Neural progenitor cell (in vitro differentiated cells): Measurements from ENCODE around the gene IRGC. TPM values are rescaled to one million over a fixed set of nuclear protein-coding genes. Genes with fewer than 3 reads are reported as not detected.
A peak's percentile ranks its signal among the peaks of the same experiment; 100 is the strongest.

Experiments used
- DNase-seq: peaks from one replicate; pipeline ENCODE4 v3.0.0-alpha.2; 2016; ENCODE audit warnings: low spot score
- H2AFZ ChIP-seq: fragments of 200-600 bp; sonication (generic); replicated peaks from 2 replicates; pipeline ENCODE4 v1.6.1; 2016; ENCODE audit warnings: antibody characterized with exemption
- H3F3A ChIP-seq: fragments of 200-600 bp; sonication (generic); 2 replicates; pipeline ENCODE4 v1.6.1; 2016; ENCODE audit warnings: antibody characterized with exemption, low read depth
- H3K27ac ChIP-seq: fragments of 200-600 bp; sonication (generic); 2 replicates; pipeline ENCODE4 v1.5.1; 2016; ENCODE audit warnings: mild to moderate bottlenecking
- H3K27me3 ChIP-seq: fragments of 200-600 bp; sonication (generic); 2 replicates; pipeline ENCODE4 v1.6.1; 2016; ENCODE audit warnings: mild to moderate bottlenecking, moderate library complexity
- H3K36me3 ChIP-seq: fragments of 200-600 bp; sonication (generic); 2 replicates; pipeline ENCODE4 v1.5.1; 2016
- H3K4me1 ChIP-seq: fragments of 200-600 bp; sonication (generic); 2 replicates; pipeline ENCODE4 v1.6.1; 2016; ENCODE audit warnings: mixed run types
- H3K4me2 ChIP-seq: fragments of 200-600 bp; sonication (generic); 2 replicates; pipeline ENCODE4 v1.6.1; 2016
- H3K4me3 ChIP-seq: fragments of 200-600 bp; sonication (generic); 2 replicates; pipeline ENCODE4 v1.5.1; 2016
- H3K79me2 ChIP-seq: fragments of 200-600 bp; sonication (generic); 2 replicates; pipeline ENCODE4 v1.6.1; 2016; ENCODE audit warnings: low read depth
- H3K9ac ChIP-seq: fragments of 200-600 bp; sonication (generic); 2 replicates; pipeline ENCODE4 v1.6.1; 2016
- H3K9me3 ChIP-seq: fragments of 200-600 bp; sonication (generic); 2 replicates; pipeline ENCODE4 v1.5.1; 2016; ENCODE audit warnings: low read depth
- H4K20me1 ChIP-seq: fragments of 200-600 bp; sonication (generic); 2 replicates; pipeline ENCODE4 v1.6.1; 2016; ENCODE audit warnings: low read depth
- H3K27ac Mint-ChIP-seq: 3 replicates; pipeline ENCODE4 v1.8.0; 2021; ENCODE audit warnings: mixed read lengths
- H3K27me3 Mint-ChIP-seq: 2 replicates; pipeline ENCODE4 v1.8.0; 2022; ENCODE audit warnings: low read depth, mild to moderate bottlenecking, inconsistent platforms, moderate library complexity, mixed read lengths; ENCODE audit not compliant: insufficient read depth
- H3K36me3 Mint-ChIP-seq: 3 replicates; pipeline ENCODE4 v1.8.0; 2021; ENCODE audit warnings: mixed read lengths
- H3K4me1 Mint-ChIP-seq: 3 replicates; pipeline ENCODE4 v1.8.0; 2021; ENCODE audit warnings: mixed read lengths
- H3K4me3 Mint-ChIP-seq: 3 replicates; pipeline ENCODE4 v1.8.0; 2021; ENCODE audit warnings: mild to moderate bottlenecking, moderate library complexity, mixed read lengths
- H3K9me3 Mint-ChIP-seq: 3 replicates; pipeline ENCODE4 v1.8.0; 2020; ENCODE audit warnings: mixed read lengths
- CTCF ChIP-seq: fragments of 200-600 bp; sonication (generic); IDR thresholded peaks from 2 replicates; pipeline ENCODE4 v1.5.1; 2017; ENCODE audit warnings: antibody characterized with exemption, mild to moderate bottlenecking
- EZH2 ChIP-seq: fragments of 200-600 bp; sonication (generic); IDR thresholded peaks from 2 replicates; pipeline ENCODE4 v1.6.1; 2017; ENCODE audit warnings: antibody characterized with exemption, mild to moderate bottlenecking, moderate library complexity
- EZH2phosphoT487 ChIP-seq: fragments of 200-600 bp; sonication (generic); IDR thresholded peaks from 2 replicates; pipeline ENCODE4 v1.6.1; 2017; ENCODE audit warnings: antibody characterized with exemption
- total RNA-seq: library from RNA; depleted of rRNA; stranded (reverse); fragments of >200 nt; gene quantifications from 2 replicates; pipeline ENCODE4 v1.2.3, GENCODE V29; 2015; ENCODE audit warnings: low replicate concordance

Gene IRGC
- not detected in 2 replicates for total RNA-seq

- no peak within 1 kb of the TSS for H3K4me2 ChIP-seq
- H4K20me1 ChIP-seq: no peaks in the 10 kb centered on the region
- no peaks in the 10 kb centered on the region for H3K36me3 ChIP-seq
- peaks cover 5% of the 10 kb centered on the region for H3K4me1 Mint-ChIP-seq
- DNase-seq: no peak
- H3K9me3 ChIP-seq: no peaks in the 10 kb centered on the region
- no peak within 1 kb of the TSS for H2AFZ ChIP-seq
- H3K9me3 Mint-ChIP-seq: no peaks in the 10 kb centered on the region
- no peaks in the 10 kb centered on the region for H3K27me3 ChIP-seq
- no peak within 1 kb of the TSS for H3K4me3 ChIP-seq
- peaks cover 4% of the 10 kb centered on the region for H3K4me1 ChIP-seq
- H3K27ac Mint-ChIP-seq: peak within 1 kb of the TSS; percentile 69
- TF ChIP-seq EZH2 (no peak), CTCF (no peak), EZH2phosphoT487 (no peak)
- H3F3A ChIP-seq: no peaks in the 10 kb centered on the region
- H3K9ac ChIP-seq: no peak within 1 kb of the TSS
- no peak within 1 kb of the TSS for H3K27ac ChIP-seq
- no peaks in the 10 kb centered on the region for H3K36me3 Mint-ChIP-seq
- no peak within 1 kb of the TSS for H3K4me3 Mint-ChIP-seq
- H3K79me2 ChIP-seq: no peaks in the 10 kb centered on the region
- peaks cover 4% of the 10 kb centered on the region for H3K27me3 Mint-ChIP-seq
Observed at GRCh38 chr19:43715776-43716175, at the start of gene IRGC. TSS of gene IRGC (plus strand) at chr19:43716076. CDS start at chr19:43718559, 2,483 bp downstream.

GRCh38 chr19:43667126-43667875 is 48.6 kb upstream of the IRGC start:
- peak overlapping the region; percentile 82 for H3K4me2 ChIP-seq
- H3K27me3 ChIP-seq: peaks cover 33% of the 10 kb centered on the region
- peak overlapping the region; percentile 83 for H3K27ac Mint-ChIP-seq
- no peaks in the 10 kb centered on the region for H3K79me2 ChIP-seq
- H3K27ac ChIP-seq: no peak overlapping the region
- DNase-seq: peak; percentile 16
- H3K27me3 Mint-ChIP-seq: peaks cover 27% of the 10 kb centered on the region
- peaks cover 31% of the 10 kb centered on the region for H3K4me1 Mint-ChIP-seq
- no peaks in the 10 kb centered on the region for H3K36me3 ChIP-seq
- H4K20me1 ChIP-seq: no peaks in the 10 kb centered on the region
- H3K4me3 Mint-ChIP-seq: peak overlapping the region; percentile 86
- H3K9me3 Mint-ChIP-seq: peaks cover 2% of the 10 kb centered on the region
- peaks cover 19% of the 10 kb centered on the region for H3K4me1 ChIP-seq
- peaks cover 27% of the 10 kb centered on the region for H3F3A ChIP-seq
- peak overlapping the region; percentile 73 for H2AFZ ChIP-seq
- TF ChIP-seq CTCF (no peak), EZH2phosphoT487 (no peak), EZH2 (no peak)
- peak overlapping the region; percentile 60 for H3K4me3 ChIP-seq
- no peaks in the 10 kb centered on the region for H3K9me3 ChIP-seq
- peaks cover 24% of the 10 kb centered on the region for H3K36me3 Mint-ChIP-seq
- H3K9ac ChIP-seq: peak overlapping the region; percentile 34

- H3K27ac ChIP-seq: no peak overlapping the region
- TF ChIP-seq CTCF (no peak), EZH2 (no peak), EZH2phosphoT487 (no peak)
- H3K36me3 Mint-ChIP-seq: peaks cover 19% of the 10 kb centered on the region
- H3K36me3 ChIP-seq: no peaks in the 10 kb centered on the region
- H3K9me3 ChIP-seq: no peaks in the 10 kb centered on the region
- H3K9me3 Mint-ChIP-seq: peaks cover 2% of the 10 kb centered on the region
- peak overlapping the region; percentile 34 for H3K9ac ChIP-seq
- peak overlapping the region; percentile 73 for H2AFZ ChIP-seq
- H3K27me3 Mint-ChIP-seq: peaks cover 27% of the 10 kb centered on the region
- H3K27ac Mint-ChIP-seq: peak overlapping the region; percentile 83
- peak overlapping the region; percentile 60 for H3K4me3 ChIP-seq
- H3F3A ChIP-seq: peaks cover 29% of the 10 kb centered on the region
- DNase-seq: no peak
- H3K4me3 Mint-ChIP-seq: peak overlapping the region; percentile 86
- no peaks in the 10 kb centered on the region for H4K20me1 ChIP-seq
- H3K4me1 ChIP-seq: peaks cover 19% of the 10 kb centered on the region
- H3K27me3 ChIP-seq: peaks cover 33% of the 10 kb centered on the region
- H3K4me1 Mint-ChIP-seq: peaks cover 31% of the 10 kb centered on the region
- peak overlapping the region; percentile 82 for H3K4me2 ChIP-seq
- H3K79me2 ChIP-seq: no peaks in the 10 kb centered on the region
Observed at GRCh38 chr19:43667876-43668405, 47.9 kb upstream of the IRGC start.
